ENCODE results near the gene SHOC2.

Gene SHOC2

GRCh38 chr10:110983466-110983865 is 64.1 kb downstream of the SHOC2 start:
- H3K27ac ChIP-seq = no peak overlapping the region
- TF ChIP-seq, protein P1, sequence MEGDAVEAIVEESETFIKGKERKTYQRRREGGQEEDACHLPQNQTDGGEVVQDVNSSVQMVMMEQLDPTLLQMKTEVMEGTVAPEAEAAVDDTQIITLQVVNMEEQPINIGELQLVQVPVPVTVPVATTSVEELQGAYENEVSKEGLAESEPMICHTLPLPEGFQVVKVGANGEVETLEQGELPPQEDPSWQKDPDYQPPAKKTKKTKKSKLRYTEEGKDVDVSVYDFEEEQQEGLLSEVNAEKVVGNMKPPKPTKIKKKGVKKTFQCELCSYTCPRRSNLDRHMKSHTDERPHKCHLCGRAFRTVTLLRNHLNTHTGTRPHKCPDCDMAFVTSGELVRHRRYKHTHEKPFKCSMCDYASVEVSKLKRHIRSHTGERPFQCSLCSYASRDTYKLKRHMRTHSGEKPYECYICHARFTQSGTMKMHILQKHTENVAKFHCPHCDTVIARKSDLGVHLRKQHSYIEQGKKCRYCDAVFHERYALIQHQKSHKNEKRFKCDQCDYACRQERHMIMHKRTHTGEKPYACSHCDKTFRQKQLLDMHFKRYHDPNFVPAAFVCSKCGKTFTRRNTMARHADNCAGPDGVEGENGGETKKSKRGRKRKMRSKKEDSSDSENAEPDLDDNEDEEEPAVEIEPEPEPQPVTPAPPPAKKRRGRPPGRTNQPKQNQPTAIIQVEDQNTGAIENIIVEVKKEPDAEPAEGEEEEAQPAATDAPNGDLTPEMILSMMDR (IDR thresholded peaks at IDR 0.05) = no peak
- no peak overlapping the region for H3K4me3 ChIP-seq
- DNase-seq (ENCODE audit: low spot score) = no peak

DNA sequence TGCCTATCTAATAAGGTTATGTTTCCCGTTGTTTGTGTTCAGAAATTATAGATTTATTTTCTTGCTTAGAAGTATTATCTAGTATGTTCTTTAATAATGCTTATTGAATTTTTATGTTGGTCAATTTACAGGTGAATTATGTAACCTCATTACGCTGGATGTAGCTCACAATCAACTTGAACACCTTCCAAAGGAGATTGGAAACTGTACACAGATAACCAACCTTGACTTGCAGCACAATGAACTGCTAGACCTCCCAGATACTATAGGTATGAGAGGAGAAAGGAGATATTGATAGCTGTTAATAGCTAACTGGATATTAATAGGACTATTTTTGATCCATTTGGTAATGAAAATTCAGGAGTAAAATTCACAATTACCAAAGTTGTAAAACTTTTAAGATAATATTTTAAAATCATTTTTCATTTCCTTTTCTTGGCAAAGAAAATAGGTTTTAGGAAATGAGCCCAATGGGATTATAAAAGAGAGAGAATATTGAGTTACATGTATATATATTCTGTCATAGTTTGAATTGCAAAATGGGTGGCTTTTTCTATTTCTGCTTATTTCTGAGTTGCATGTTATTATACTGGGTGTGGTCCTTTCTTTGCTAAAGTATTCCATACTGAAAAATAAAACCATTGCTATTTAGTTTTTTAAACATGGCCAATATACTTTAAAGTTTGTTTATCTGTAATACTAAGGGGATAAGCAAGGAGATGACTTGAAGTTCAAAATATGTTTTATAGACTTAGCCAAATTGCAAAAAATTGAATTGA is 66.3 kb downstream of the SHOC2 start:
- no peak for DNase-seq (ENCODE audit: low spot score)
- Histone ChIP-seq H3K27ac (no peak overlapping the region), H3K4me3 (no peak overlapping the region)
- TF ChIP-seq, protein P1 (IDR thresholded peaks at IDR 0.05) = no peak

DNA sequence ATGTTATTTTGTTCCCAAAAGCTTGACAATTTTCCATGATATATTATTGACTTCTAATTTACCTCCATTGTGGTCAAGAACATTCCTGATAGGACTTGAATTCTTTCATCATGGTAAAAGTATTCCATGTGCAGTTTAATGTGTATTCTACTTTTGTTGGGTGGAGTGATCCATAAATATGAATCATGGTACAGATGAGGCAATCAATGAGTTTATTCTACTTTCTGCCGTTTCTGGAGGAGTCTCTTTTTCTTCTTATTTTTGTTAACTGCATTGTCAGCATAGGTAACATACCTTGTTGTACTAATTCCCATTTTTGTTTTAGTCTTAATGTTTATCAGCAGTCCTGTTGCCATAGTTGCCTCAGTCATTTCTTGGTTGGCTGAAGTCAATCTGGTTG is 69.6 kb downstream of the SHOC2 start:
- TF ChIP-seq, protein P1 (IDR thresholded peaks at IDR 0.05) = no peak
- no peak for DNase-seq (ENCODE audit: low spot score)
- Histone ChIP-seq H3K27ac (no peak overlapping the region), H3K4me3 (no peak overlapping the region)

GRCh38 chr10:110992006-110992800 is 72.8 kb downstream of the SHOC2 start:
- Histone ChIP-seq H3K27ac (no peak overlapping the region), H3K4me3 (no peak overlapping the region)
- TF ChIP-seq, protein P1 (IDR thresholded peaks at IDR 0.05) = no peak
- DNase-seq (ENCODE audit: low spot score) = no peak

GRCh38 chr10:110993024-110993693 is 73.8 kb downstream of the SHOC2 start:
- H3K4me3 ChIP-seq = no peak overlapping the region
- DNase-seq (ENCODE audit: low spot score) = no peak
- TF ChIP-seq, protein P1 (IDR thresholded peaks at IDR 0.05) = no peak
- H3K27ac ChIP-seq = no peak overlapping the region

- H3K4me3 ChIP-seq = no peak overlapping the region
- no peak overlapping the region for H3K27ac ChIP-seq
- DNase-seq (ENCODE audit: low spot score) = no peak
- TF ChIP-seq, protein P1 (IDR thresholded peaks at IDR 0.05) = no peak
Measured at GRCh38 chr10:110994406-110995086, 75.1 kb downstream of the SHOC2 start.

All from coronary artery (tissue), 2 donors.